ENCODE results near the gene FAM171A1. TPM values are rescaled to one million over a fixed set of nuclear protein-coding genes. Genes with fewer than 3 reads are reported as not detected.

The FAM171A1 gene
- polyA plus RNA-seq, 1 of the 3 experiments (the other 2 are of a cell fraction), result 26.3 TPM

DNA sequence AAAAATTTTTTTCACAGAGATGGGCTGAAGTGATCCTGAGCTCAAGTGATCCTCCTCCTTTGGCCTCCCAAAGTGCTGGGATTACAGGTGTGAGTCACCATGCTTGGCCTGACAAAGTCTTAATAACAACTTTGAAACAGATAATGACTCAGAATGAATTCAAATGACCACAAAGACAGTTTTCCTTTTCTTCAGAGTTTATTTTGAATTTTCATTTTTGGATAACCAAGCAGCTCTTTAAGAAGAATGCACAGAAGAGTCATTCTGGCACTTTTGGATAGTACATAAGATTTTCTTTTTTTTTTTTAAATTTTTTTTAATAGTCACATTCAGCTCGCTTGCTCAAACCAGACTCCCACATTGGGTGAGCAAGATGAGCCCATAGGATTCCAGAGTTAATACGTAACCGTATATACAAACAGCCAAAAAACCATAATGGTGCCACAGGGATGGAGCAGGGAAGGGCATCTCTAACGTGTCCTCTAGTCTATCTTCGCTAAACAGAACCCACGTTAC is 159.6 kb downstream of the FAM171A1 start:
- ChIA-PET POLR2A (no interaction called here), CTCF (interaction anchor here (0.6 to 2.0 kb wide), 5 partner anchors 8 to 214 kb away, joined by 3 to 7 read pairs (median 4); partner anchors contain the start of gene FAM171A1)
- peaks cover 2 to 6% of the 10 kb centered on the region in 2 experiments for H3K36me3 ChIP-seq (replicated peaks in 1 of 2; ENCODE audit: control insufficient read depth in 1 of 2, insufficient read depth in 2 of 2, low read length in 1 of 2)
- H3K4me3 ChIP-seq (ENCODE audit: low read depth in 2 of 2, low read length in 1 of 2), result no peak overlapping the region
- H3F3A ChIP-seq (replicated peaks; ENCODE audit: insufficient read depth), result peaks cover 13% of the 10 kb centered on the region
- H3K4me1 ChIP-seq (ENCODE audit: control insufficient read depth in 1 of 2, insufficient read depth in 2 of 2, low read depth in 1 of 2, low read length in 1 of 2), result peaks cover 0 to 5% of the 10 kb centered on the region in 2 experiments; a peak in 1 of 4 replicates
- H3K27ac ChIP-seq (ENCODE audit: low read depth in 2 of 2, low read length in 1 of 2), result peak overlapping the region in 1 of 2 experiments; percentile 54; a peak in 2 of 4 replicates
- TF ChIP-seq TCF12 (IDR thresholded peaks at IDR 0.05) (peak; percentile 17; the same call in 1 of the 2 replicates), TAF1 (IDR thresholded peaks at IDR 0.05; ENCODE audit: borderline replicate concordance, low read depth, low read length) (no peak), FOSL2 (IDR thresholded peaks at IDR 0.05; ENCODE audit: borderline replicate concordance, low read depth) (peak; percentile 69), POLR2AphosphoS5 (IDR thresholded peaks at IDR 0.05; ENCODE audit: low read depth, low read length) (no peak), RXRA (IDR thresholded peaks at IDR 0.05; ENCODE audit: borderline replicate concordance, low read depth) (no peak), TEAD4 (IDR thresholded peaks at IDR 0.05; ENCODE audit: borderline replicate concordance, insufficient read depth) (no peak)
- no peak for DNase-seq
- no peaks in the 10 kb centered on the region for H4K20me1 ChIP-seq (ENCODE audit: insufficient read depth)
- no peaks in the 10 kb centered on the region for H3K9me3 ChIP-seq
- no peak overlapping the region for H3K9ac ChIP-seq
- H3K79me2 ChIP-seq (ENCODE audit: insufficient read depth), result no peaks in the 10 kb centered on the region; the same call in 1 of the 2 replicates
- no peak overlapping the region for H3K4me2 ChIP-seq
- H2AFZ ChIP-seq (ENCODE audit: low read depth), result no peak overlapping the region
- no peaks in the 10 kb centered on the region for H3K27me3 ChIP-seq (ENCODE audit: insufficient read depth)
- WGBS (ENCODE audit: low lambda C conversion rate), result 87% methylated on average over 6 of the region's 6 CpGs
- H3K9me2 ChIP-seq, result no peaks in the 10 kb centered on the region

- POLR2A ChIA-PET, result no interaction called here
- Histone ChIP-seq H3K79me2 (ENCODE audit: insufficient read depth) (no peaks in the 10 kb centered on the region; the same call in 1 of the 2 replicates), H3F3A (replicated peaks; ENCODE audit: insufficient read depth) (peaks cover 13% of the 10 kb centered on the region), H3K4me1 (ENCODE audit: control insufficient read depth in 1 of 2, insufficient read depth in 2 of 2, low read depth in 1 of 2, low read length in 1 of 2) (peaks cover 0 to 5% of the 10 kb centered on the region in 2 experiments; a peak in 1 of 4 replicates), H3K27me3 (ENCODE audit: insufficient read depth) (no peaks in the 10 kb centered on the region), H3K4me3 (ENCODE audit: low read depth in 2 of 2, low read length in 1 of 2) (no peak overlapping the region), H3K9me2 (no peaks in the 10 kb centered on the region), H3K4me2 (no peak overlapping the region), H3K9me3 (no peaks in the 10 kb centered on the region), H4K20me1 (ENCODE audit: insufficient read depth) (no peaks in the 10 kb centered on the region), H3K9ac (no peak overlapping the region), H3K36me3 (replicated peaks in 1 of 2; ENCODE audit: control insufficient read depth in 1 of 2, insufficient read depth in 2 of 2, low read length in 1 of 2) (peaks cover 2 to 7% of the 10 kb centered on the region in 2 experiments), H3K27ac (ENCODE audit: low read depth in 2 of 2, low read length in 1 of 2) (no peak overlapping the region), H2AFZ (ENCODE audit: low read depth) (no peak overlapping the region)
- CTCF ChIA-PET, result interaction anchor here (0.7 to 2.0 kb wide), 9 partner anchors 9 to 216 kb away, joined by 3 to 7 read pairs (median 4); partner anchors contain the start of gene FAM171A1
- 91% methylated on average over 7 of the region's 8 CpGs for WGBS (ENCODE audit: low lambda C conversion rate)
- no peak for DNase-seq
- TF ChIP-seq SIN3A (IDR thresholded peaks at IDR 0.05; ENCODE audit: borderline replicate concordance, low read depth, low read length) (no peak), GATA2 (CRISPR knock-in tag; IDR thresholded peaks at IDR 0.05) (no peak), USF1 (IDR thresholded peaks at IDR 0.05; ENCODE audit: borderline replicate concordance, low read depth) (no peak), GABPA (IDR thresholded peaks at IDR 0.05; ENCODE audit: low read depth) (no peak), FOXJ3 (CRISPR knock-in tag; IDR thresholded peaks at IDR 0.05) (no peak), MXI1 (IDR thresholded peaks at IDR 0.05; ENCODE audit: low read depth, low read length) (no peak), REST (IDR thresholded peaks at IDR 0.05; ENCODE audit: low read depth, low read length) (no peak), TCF12 (IDR thresholded peaks at IDR 0.05) (no peak), FOSL2 (IDR thresholded peaks at IDR 0.05; ENCODE audit: borderline replicate concordance, low read depth) (no peak), POLR2AphosphoS5 (IDR thresholded peaks at IDR 0.05; ENCODE audit: low read depth, low read length) (no peak), IRF3 (IDR thresholded peaks at IDR 0.05; ENCODE audit: low read depth, low read length) (no peak), RFX5 (IDR thresholded peaks at IDR 0.05; ENCODE audit: low read length) (no peak), RXRA (IDR thresholded peaks at IDR 0.05; ENCODE audit: borderline replicate concordance, low read depth) (no peak)
- TF ChIP-seq, protein P1, sequence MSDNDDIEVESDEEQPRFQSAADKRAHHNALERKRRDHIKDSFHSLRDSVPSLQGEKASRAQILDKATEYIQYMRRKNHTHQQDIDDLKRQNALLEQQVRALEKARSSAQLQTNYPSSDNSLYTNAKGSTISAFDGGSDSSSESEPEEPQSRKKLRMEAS (IDR thresholded peaks at IDR 0.05; ENCODE audit: low read depth), result no peak
- TF ChIP-seq, protein P2, sequence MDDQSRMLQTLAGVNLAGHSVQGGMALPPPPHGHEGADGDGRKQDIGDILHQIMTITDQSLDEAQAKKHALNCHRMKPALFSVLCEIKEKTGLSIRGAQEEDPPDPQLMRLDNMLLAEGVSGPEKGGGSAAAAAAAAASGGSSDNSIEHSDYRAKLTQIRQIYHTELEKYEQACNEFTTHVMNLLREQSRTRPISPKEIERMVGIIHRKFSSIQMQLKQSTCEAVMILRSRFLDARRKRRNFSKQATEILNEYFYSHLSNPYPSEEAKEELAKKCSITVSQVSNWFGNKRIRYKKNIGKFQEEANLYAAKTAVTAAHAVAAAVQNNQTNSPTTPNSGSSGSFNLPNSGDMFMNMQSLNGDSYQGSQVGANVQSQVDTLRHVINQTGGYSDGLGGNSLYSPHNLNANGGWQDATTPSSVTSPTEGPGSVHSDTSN (IDR thresholded peaks at IDR 0.05), result no peak
Measured at GRCh38 chr10:15210521-15210920, 160.6 kb downstream of the FAM171A1 start.
